GM10266 (cell line): Measurements from ENCODE around the gene TTC32.

Experiments used
- DNase-seq: peaks from one replicate; pipeline ENCODE4 v3.0.0; 2012; ENCODE audit errors: extremely low spot score
- CTCF ChIP-seq: IDR thresholded peaks from 2 replicates; pipeline ENCODE4 v1.5.1; 2012; ENCODE audit warnings: mild to moderate bottlenecking, low read depth; ENCODE audit not compliant: control insufficient read depth, insufficient read depth; ENCODE audit errors: missing control alignments

TTC32 gene

GRCh38 chr2:19863303-19864041 lies 38.3 kb downstream of the TTC32 start:
- peak; percentile 97 for TF ChIP-seq CTCF
- peak; percentile 76 for DNase-seq

- no peak for DNase-seq
- no peak for TF ChIP-seq CTCF
Observed at GRCh38 chr2:19861813-19862212, 40.0 kb downstream of the TTC32 start.

GRCh38 chr2:19860022-19860421 lies 41.8 kb downstream of the TTC32 start:
- no peak for TF ChIP-seq CTCF
- no peak for DNase-seq

GRCh38 chr2:19859565-19859964 lies 42.2 kb downstream of the TTC32 start:
- no peak for TF ChIP-seq CTCF
- DNase-seq: no peak

GRCh38 chr2:19857806-19858205 lies 44.0 kb downstream of the TTC32 start:
- DNase-seq: no peak
- no peak for TF ChIP-seq CTCF

- no peak for TF ChIP-seq CTCF
- DNase-seq: no peak
Observed at GRCh38 chr2:19857100-19857499, 44.7 kb downstream of the TTC32 start.

- no peak for TF ChIP-seq CTCF
- no peak for DNase-seq
Observed at GRCh38 chr2:19855542-19856431, 46.0 kb downstream of the TTC32 start.
